ENCODE data around the gene SVOPL. TPM values are rescaled to one million over a fixed set of nuclear protein-coding genes. Genes with fewer than 3 reads are reported as not detected.

SVOPL gene
- total RNA-seq, 1 donor from 2014 or later = 0.09 TPM

DNA sequence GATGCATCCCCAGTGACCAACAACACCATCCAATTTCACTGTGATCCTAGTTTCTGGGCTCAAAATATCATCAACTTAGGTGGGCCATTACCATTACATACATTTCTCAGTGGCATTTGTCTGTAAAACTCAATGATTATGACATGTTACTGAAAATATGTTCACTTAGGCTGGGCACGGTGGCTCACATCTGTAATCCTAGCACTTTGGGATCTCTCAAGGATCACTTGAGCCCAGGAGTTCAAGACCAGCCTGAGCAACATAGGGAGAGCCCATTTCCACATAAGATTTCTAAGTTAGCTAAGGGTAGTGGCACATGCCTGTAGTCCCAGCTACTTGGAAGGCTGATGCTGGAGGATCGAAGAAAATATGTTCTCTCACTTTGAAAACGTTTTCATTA lies 150.1 kb downstream of the SVOPL start:
- Mint-ChIP-seq H3K9me3 (peaks cover 28% of the 10 kb centered on the region), H3K36me3 (peaks cover 81% of the 10 kb centered on the region), H3K27ac (no peak overlapping the region), H3K4me3 (no peak overlapping the region), H3K27me3 (ENCODE audit: insufficient read depth, low read depth) (no peaks in the 10 kb centered on the region), H3K4me1 (no peaks in the 10 kb centered on the region)
- Histone ChIP-seq H3K9me3 (ENCODE audit: low read depth) (peaks cover 7% of the 10 kb centered on the region), H3K36me3 (peaks cover 64% of the 10 kb centered on the region), H3K9ac (no peak overlapping the region), H3F3A (ENCODE audit: low read depth) (peaks cover 57% of the 10 kb centered on the region), H2AFZ (replicated peaks) (no peak overlapping the region), H3K4me2 (no peak overlapping the region), H3K4me1 (peaks cover 15% of the 10 kb centered on the region), H3K4me3 (no peak overlapping the region), H3K79me2 (ENCODE audit: low read depth) (peaks cover 88% of the 10 kb centered on the region), H3K27ac (no peak overlapping the region), H3K27me3 (no peaks in the 10 kb centered on the region), H4K20me1 (ENCODE audit: low read depth) (peaks cover 5% of the 10 kb centered on the region)
- DNase-seq (ENCODE audit: low spot score) = no peak
- TF ChIP-seq, protein P1, sequence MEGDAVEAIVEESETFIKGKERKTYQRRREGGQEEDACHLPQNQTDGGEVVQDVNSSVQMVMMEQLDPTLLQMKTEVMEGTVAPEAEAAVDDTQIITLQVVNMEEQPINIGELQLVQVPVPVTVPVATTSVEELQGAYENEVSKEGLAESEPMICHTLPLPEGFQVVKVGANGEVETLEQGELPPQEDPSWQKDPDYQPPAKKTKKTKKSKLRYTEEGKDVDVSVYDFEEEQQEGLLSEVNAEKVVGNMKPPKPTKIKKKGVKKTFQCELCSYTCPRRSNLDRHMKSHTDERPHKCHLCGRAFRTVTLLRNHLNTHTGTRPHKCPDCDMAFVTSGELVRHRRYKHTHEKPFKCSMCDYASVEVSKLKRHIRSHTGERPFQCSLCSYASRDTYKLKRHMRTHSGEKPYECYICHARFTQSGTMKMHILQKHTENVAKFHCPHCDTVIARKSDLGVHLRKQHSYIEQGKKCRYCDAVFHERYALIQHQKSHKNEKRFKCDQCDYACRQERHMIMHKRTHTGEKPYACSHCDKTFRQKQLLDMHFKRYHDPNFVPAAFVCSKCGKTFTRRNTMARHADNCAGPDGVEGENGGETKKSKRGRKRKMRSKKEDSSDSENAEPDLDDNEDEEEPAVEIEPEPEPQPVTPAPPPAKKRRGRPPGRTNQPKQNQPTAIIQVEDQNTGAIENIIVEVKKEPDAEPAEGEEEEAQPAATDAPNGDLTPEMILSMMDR (IDR thresholded peaks at IDR 0.05) = no peak
- TF ChIP-seq EZH2 (IDR thresholded peaks at IDR 0.05) = no peak
- no peak for TF ChIP-seq EZH2phosphoT487 (IDR thresholded peaks at IDR 0.05)

DNA sequence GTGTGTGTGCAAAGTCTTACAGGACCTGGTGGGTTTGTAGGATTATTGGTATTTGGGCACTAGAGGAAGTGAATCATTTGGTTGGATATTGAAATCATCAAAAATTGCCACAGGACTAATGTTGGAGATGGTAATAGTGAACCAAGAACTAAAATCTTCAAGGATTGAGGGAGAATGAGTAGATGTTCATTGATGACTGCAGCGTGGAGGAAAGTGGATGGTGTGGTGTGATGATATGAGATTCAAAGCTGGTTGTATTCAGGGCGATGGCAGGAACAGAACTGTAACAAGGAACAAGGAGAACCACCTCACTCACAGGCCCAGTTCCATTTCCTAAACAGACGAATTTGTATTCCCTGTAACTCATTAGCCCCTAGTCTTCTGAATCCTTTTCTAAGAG lies 150.8 kb downstream of the SVOPL start:
- Histone ChIP-seq H3K4me1 (peaks cover 15% of the 10 kb centered on the region), H3F3A (ENCODE audit: low read depth) (peaks cover 54% of the 10 kb centered on the region), H3K27me3 (no peaks in the 10 kb centered on the region), H2AFZ (replicated peaks) (no peak overlapping the region), H3K79me2 (ENCODE audit: low read depth) (peaks cover 90% of the 10 kb centered on the region), H4K20me1 (ENCODE audit: low read depth) (peaks cover 5% of the 10 kb centered on the region), H3K36me3 (peaks cover 57% of the 10 kb centered on the region), H3K9me3 (ENCODE audit: low read depth) (no peaks in the 10 kb centered on the region), H3K9ac (no peak overlapping the region), H3K4me3 (no peak overlapping the region), H3K27ac (no peak overlapping the region), H3K4me2 (no peak overlapping the region)
- Mint-ChIP-seq H3K36me3 (peaks cover 83% of the 10 kb centered on the region), H3K27ac (no peak overlapping the region), H3K9me3 (peaks cover 24% of the 10 kb centered on the region), H3K4me3 (no peak overlapping the region), H3K4me1 (no peaks in the 10 kb centered on the region), H3K27me3 (ENCODE audit: insufficient read depth, low read depth) (no peaks in the 10 kb centered on the region)
- TF ChIP-seq, protein P1 (IDR thresholded peaks at IDR 0.05) = no peak
- TF ChIP-seq EZH2 (IDR thresholded peaks at IDR 0.05) = no peak
- TF ChIP-seq EZH2phosphoT487 (IDR thresholded peaks at IDR 0.05) = no peak
- DNase-seq (ENCODE audit: low spot score) = no peak

DNA sequence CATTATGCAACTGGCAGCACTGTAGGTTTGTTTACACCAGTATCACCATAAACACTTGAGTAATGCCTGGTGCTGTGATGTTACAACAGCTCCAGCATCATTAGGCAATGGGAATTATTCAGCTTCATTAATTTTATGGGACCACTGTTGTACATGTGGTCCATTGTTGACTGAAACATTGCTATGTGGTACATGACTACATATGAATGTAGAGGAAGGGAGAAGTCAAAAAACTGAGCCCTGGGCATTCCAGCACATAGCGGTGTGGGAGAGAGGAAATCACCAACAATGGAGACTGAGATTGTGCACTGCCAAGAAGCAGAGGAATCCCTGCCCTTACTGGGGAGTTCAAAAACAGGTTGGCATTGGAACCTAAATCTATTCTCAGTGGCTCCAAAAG lies 152.1 kb downstream of the SVOPL start:
- no peaks in the 10 kb centered on the region for H3K27me3 ChIP-seq
- peaks cover 95% of the 10 kb centered on the region for H3K79me2 ChIP-seq (ENCODE audit: low read depth)
- DNase-seq (ENCODE audit: low spot score) = no peak
- no peak overlapping the region for H3K27ac Mint-ChIP-seq
- H3K9me3 ChIP-seq (ENCODE audit: low read depth) = no peaks in the 10 kb centered on the region
- H3K4me3 ChIP-seq = no peak overlapping the region
- H4K20me1 ChIP-seq (ENCODE audit: low read depth) = peaks cover 5% of the 10 kb centered on the region
- TF ChIP-seq, protein P1 (IDR thresholded peaks at IDR 0.05) = no peak
- TF ChIP-seq EZH2 (IDR thresholded peaks at IDR 0.05) (no peak), EZH2phosphoT487 (IDR thresholded peaks at IDR 0.05) (no peak)
- no peak overlapping the region for H3K9ac ChIP-seq
- no peak overlapping the region for H3K4me3 Mint-ChIP-seq
- H3K4me2 ChIP-seq = no peak overlapping the region
- H3K4me1 ChIP-seq = peaks cover 15% of the 10 kb centered on the region
- H3K36me3 Mint-ChIP-seq = peaks cover 84% of the 10 kb centered on the region
- no peak overlapping the region for H2AFZ ChIP-seq (replicated peaks)
- peaks cover 45% of the 10 kb centered on the region for H3K36me3 ChIP-seq
- H3K27ac ChIP-seq = peak overlapping the region; percentile 41
- peaks cover 17% of the 10 kb centered on the region for H3K9me3 Mint-ChIP-seq
- H3K4me1 Mint-ChIP-seq = no peaks in the 10 kb centered on the region
- H3F3A ChIP-seq (ENCODE audit: low read depth) = peaks cover 54% of the 10 kb centered on the region
- no peaks in the 10 kb centered on the region for H3K27me3 Mint-ChIP-seq (ENCODE audit: insufficient read depth, low read depth)

Data from neural progenitor cell (in vitro differentiated cells).